HG03025 (cell line): ENCODE data around the gene ARHGEF4.

ENCODE experiments used
- ATAC-seq: cut with Tn5 transposase; IDR thresholded peaks from one replicate; pipeline ENCODE4 v1.9.1; 2021; ENCODE audit warnings: mild to moderate bottlenecking, moderate library complexity; ENCODE audit not compliant: unreplicated experiment, low FRiP score

Gene ARHGEF4

DNA sequence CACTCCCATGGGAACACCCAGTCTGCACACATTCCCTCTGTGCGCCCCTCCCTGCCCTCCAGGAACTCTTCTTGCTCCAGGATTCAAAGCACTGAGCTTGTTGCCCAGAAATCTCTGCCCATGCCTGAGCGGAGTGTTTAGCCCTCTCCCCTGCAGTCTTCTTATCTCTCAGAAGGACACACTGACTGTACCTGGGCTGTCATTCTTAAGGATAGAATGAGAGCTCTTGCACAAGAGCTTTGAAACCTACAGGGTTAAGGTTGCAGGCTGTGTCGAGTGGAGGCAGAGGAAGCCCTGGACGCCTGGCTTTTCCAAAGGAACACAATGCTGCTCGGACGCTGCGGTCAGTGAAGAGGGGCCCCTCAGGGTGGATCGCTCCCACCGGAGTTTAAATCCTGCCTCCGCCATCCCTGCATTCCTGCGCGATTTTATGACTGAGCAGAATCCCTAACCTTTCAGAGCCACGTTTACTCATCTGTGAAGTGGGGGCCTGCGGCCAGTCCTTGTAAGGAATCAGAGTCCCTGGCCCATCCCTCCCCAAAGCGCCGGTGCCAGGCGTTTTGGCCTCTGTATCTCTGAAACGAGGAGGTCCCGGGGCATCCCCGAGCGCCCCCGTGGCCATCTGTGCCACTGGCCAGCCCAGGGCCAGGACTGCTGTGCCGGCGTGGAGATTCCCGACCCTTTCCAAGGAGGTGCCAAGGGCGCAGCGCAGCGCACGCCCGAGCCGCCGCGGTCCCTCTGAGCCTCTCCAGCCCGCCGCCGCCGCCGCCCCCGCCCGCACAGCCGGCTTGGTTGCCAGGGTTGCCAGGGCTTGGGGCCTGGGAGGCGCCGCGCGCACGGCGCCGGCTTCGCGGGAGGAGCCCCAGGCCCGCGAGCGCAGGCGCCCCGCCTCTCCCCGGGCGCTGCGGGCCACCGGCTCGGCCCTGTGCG is 197.7 kb downstream of the ARHGEF4 start:
- ATAC-seq, result no peak

DNA sequence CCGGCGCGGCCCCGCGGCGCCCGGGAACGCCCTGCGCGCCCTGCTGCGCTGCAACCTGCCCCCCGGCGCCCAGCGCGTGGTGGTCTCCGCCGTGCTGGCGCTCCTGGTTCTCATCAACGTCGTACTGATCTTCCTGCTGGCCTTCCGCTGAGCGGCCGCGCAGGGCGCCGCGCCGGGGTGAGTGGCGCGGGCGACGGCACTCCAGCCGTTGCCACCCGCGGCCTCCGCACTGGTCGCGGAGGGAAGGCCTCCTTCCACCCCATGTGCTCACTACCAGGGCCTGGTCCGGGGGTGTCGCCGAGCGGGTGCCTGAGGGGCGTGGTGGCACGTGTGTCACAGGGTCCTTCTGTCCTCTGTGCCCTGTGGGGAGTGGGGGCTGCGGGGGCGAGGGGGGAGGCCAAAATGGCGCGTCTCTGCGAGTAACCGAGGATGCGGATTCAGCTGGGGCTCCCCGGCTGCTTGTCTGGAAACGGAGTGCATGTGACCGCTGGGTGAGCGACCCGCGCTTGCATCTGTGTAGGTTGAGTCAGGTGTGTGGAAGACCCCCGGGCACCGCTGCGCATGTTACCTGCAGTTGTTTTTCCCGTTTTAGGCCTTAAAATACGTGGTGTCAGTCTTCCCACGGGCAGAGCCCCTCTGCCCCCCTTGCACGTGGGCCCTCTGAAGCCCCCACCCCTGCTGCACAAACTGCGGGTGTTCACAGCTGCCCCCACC is 198.6 kb downstream of the ARHGEF4 start:
- ATAC-seq, result no peak

DNA sequence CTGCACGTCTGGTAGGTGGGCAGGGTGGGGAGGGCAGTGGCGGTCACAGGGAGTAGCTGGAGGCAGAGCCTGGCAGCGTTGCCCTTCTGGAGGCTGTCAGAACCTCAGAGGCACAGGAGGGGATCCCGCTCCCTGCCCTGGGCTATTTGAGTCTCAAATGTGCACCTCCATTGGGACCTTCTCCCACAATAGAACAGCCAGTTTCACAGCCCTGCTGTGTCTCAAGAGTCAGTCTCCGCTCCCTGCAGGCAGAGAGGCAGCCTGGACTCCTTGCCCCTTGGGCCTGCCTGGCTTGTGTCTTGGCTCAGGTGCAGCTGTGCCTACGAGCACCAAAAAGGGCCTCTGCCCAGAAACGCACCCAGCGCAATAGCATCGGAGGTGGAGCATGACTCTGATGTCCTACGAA is 199.1 kb downstream of the ARHGEF4 start:
- ATAC-seq, result no peak

DNA sequence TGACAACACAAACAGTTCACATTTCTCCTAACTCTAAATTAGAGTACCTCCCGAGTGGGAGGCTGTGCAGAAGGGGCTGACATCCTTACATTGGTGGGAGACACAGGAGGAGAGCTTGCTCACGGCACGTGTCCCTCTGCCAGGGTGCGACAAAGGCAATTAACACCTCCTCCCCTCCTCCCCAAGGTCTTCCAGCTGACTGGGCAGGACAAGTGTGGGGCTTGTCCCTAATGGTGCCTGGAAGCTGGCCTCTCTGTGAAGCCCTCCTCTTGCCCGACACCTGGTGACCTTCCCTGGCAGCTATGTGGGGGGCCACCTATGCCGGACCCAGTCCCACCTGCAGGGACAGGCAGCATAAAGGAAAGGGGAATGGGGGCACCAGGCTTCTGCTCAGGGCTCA is 199.6 kb downstream of the ARHGEF4 start:
- no peak for ATAC-seq

DNA sequence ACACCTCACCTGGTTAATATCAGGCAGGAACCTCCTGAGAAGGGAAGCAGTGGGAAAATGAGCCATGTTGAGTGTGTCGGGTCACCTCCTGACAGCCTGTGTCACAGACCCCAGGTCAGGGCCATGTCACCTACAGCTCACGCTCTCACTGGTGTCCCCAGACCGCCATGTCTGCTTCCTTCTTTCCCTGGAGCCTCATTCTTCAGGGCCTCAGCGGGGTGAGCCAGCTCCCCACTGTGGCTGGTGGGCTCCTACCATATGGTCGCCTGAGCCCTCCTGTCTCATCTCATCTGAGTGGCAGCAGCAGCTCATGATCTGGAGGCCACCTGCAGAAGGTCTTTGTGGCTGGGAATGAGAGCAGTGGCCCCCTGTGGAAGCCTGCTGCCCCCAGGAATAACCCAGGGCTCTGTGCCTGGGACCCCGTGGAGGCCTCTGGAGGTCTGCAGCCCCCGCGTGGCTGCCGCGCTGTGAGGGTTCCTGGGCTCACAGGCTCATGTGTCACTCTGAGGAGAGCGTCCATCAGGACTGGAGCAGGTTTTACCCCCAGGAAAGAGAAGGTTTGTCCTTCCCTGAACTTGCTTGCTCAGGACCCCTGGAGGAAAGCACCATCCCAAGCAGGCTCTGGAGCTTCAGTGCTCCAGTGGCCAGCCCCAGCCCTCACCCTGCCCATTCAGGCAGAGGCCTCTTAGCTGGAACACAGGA is 200.1 kb downstream of the ARHGEF4 start:
- no peak for ATAC-seq

DNA sequence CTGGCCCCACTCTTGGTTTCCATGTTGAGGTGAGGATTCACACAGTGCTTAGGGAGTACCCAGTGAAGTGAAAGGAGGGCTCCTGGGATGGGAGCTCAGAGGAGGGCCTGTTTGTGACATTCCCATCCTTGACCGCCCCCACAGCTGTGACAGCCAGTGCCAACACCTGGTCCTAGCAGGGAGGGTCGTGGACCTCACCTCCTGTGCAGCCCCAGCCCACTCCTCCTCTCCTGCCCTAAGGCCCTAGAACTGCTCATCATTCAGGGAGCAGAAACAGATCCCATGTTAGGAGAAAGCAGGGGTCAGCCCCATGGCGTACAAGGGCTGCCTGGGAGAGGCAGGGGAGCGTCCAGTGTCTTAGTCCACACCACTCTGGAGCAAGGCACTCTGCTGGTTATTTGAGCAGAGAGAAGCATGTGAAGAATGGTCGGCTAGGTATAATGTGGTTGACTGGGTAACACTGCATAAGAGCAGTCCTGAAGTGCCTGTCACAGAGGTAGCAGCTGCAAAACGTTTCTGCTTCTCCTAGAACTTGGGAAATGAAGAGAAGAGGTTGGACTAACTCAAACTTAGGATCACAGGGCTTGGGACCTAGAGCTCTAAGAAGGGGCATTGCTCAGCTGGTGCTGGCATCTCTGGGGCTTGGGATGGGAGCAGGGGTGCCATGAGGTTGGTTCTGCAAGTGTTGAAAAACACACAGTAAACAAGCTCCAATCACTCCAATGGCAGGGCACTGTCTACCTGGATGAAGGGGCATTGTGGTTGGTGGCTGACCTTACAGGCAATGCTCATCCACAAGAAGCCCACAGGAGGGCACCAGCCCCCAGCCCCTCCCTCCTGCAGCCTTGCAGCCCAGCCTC is 200.9 kb downstream of the ARHGEF4 start:
- ATAC-seq, result no peak

DNA sequence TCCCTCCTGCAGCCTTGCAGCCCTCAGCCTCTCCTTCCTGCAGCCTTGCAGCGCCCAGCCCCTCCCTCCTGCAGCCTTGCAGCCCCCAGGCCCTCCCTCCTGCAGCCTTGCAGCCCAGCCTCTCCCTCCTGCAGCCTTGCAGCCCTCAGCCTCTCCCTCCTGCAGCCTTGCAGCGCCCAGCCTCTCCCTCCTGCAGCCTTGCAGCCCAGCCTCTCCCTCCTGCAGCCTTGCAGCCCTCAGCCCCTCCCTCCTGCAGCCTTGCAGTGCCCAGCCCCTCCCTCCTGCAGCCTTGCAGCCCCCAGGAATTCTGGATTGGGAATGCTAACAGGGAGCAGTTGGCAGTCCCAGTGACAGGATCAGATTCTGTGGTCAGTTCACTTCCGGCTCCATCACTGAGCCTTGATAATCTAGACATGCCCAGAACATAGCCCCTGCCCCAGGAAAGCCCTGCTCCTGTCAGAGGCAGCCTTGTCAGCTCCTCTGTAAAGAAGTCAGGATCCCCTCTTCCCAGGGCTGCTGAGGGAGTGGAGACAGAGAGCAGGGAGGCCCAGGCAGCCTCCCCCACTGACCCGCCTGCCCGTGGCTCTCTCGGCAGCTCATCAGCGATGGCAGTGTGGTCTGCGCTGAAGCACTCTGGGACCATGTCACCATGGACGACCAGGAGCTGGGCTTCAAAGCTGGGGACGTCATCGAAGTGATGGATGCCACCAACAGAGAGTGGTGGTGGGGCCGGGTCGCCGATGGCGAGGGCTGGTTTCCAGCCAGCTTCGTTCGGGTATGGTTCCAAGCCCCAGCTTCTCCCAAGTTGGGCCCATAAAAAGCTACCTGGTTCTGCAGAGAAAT is 201.8 kb downstream of the ARHGEF4 start:
- ATAC-seq, result no peak

DNA sequence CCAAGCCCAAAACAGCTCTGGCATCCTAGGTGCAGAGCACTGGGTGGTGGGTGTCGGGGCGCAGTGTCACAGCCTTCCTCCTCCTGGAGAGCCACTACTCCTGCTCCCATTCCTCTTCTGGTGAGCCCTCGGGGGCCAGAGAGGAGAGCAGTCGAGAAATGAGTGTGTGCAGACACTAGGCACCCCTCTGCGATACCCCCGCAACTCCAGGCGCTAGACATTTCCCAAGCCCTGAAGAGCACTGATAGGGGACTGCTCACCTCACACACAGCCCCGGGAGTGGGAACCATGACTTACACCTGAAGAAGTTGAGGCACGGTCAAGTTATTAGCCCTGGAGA is 202.4 kb downstream of the ARHGEF4 start:
- ATAC-seq, result no peak

DNA sequence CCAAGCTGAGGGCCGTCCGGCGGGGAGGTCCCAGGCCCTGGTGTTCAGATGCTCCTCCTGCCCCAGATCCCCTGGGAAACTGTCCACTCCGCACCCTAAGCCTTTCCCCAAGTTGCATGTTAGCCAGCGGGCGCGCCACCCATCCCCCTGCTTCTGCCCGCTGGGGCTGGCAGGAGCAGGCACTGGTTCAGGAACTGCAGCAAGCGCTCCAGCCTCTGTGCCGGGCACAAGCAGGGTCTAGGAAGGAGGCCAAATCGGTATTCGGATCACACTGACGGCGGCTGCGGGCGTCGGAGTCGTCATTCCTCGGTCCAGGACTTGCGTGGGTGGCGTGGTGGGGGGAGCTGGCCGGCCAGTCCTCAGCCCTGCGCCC is 202.8 kb downstream of the ARHGEF4 start:
- ATAC-seq, result no peak

DNA sequence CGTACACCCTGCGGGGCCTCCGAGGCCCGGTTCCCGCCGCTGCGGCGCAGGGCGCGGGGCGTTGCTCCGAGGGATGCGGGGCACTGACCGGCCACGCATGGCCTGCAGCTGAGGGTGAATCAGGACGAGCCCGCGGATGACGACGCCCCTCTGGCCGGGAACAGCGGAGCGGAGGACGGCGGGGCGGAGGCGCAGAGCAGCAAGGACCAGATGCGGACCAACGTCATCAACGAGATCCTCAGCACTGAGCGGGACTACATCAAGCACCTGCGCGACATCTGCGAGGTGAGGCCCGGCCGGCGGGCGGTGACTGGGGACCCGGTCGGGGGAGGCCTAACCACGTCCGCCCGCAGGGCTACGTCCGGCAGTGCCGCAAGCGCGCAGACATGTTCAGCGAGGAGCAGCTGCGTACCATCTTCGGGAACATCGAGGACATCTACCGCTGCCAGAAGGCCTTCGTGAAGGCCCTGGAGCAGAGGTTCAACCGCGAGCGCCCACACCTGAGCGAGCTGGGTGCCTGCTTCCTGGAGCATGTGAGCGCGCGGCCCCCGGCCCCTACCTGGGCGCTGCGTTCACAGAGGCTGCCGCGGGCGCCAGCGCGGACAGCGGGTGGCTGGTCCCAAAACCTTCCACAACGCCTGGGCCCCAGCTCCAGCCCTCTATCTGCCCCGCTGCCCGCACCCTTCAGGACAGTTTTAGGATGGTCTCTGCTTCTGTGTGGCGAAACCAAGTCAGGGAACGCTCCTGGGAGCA is 203.4 kb downstream of the ARHGEF4 start:
- no peak for ATAC-seq

DNA sequence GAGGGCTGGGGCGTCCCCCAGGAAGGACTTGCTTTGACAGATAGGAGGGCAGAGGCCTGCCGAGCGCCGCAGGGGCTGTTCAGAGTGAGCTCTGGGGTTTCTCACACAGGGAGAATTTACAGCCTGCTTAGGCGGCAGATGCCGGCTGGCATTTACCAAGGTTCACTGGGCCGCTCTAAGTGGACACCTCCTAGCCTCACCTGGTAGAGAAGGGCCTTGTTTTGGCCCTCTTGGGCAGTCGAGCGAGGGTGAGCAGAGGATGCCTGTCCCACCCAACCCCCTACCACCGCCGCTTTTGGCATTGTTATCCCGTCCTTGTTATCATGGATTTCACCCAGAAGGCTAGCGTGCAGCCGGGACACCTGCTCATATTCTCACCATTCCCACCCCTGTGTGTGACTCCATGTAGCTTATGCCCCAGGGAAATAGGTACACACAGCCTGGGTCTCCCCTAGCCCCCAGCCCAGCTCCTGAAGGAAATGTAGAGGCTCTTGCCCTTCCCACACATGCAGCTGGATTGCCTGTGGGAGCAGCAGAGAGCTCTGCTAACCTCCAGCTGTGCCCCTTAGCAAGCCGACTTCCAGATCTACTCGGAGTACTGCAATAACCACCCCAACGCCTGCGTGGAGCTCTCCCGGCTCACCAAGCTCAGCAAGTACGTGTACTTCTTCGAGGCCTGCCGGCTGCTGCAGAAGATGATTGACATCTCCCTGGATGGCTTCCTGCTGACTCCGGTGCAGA is 204.1 kb downstream of the ARHGEF4 start:
- no peak for ATAC-seq

DNA sequence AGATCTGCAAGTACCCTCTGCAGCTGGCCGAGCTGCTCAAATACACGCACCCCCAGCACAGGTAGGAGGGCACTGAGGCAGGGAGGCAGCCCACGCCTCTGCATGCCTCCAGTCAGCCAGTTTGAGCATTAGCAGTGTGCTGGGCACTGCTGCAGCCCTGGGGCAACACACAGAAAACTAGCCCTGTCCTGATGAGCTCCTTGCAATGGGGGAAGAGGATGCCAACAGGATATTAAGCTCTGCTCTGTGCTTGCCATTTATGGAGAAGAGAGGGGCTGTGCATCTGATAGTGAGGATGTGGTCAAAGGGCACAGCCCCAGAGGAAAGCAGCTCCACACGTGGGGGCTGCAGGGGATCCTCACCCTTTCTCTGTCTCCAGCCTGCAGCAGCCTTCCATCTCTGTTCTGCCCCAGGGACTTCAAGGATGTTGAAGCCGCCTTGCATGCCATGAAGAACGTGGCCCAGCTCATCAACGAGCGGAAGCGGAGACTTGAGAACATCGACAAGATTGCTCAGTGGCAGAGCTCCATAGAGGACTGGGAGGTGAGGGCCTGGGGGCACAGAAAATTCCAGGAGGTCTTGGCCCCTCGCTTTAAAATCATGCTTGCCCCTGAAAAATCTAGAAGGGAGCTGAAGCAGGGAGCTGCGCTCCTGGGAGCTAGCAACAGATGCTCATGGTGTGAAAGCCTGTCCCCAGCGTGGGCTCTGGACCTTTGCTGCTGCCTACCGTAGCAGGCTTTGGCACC is 204.9 kb downstream of the ARHGEF4 start:
- ATAC-seq, result no peak

DNA sequence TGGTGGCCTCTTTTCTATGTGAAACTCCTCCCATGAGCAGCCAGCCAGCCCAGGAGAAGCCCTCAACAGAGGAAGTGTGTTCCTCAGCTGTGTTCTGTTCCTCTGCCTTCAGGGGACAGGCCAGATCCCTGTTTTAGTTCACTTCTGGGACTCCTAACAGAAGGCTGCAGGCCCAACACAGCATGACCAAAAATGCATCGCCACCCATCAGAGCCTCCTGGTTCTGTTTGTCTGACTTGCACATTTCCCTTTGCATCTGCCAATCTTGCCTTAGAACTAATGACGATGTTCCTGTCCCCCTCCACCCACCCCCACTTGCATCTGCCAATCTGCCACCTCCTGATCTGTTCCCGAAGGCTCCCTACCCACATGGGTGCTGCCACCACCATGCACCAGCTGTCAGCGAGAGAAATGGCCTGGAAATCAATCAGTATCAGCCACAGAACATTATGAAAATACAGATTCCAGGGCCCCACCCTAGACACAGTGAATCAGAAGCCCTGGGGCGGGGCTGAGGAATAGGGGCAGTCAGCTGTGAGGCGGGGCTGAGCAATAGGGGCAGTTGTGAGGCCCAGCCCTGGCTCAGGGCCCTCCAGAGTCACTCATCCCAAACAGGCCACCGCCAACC is 205.5 kb downstream of the ARHGEF4 start:
- no peak for ATAC-seq

DNA sequence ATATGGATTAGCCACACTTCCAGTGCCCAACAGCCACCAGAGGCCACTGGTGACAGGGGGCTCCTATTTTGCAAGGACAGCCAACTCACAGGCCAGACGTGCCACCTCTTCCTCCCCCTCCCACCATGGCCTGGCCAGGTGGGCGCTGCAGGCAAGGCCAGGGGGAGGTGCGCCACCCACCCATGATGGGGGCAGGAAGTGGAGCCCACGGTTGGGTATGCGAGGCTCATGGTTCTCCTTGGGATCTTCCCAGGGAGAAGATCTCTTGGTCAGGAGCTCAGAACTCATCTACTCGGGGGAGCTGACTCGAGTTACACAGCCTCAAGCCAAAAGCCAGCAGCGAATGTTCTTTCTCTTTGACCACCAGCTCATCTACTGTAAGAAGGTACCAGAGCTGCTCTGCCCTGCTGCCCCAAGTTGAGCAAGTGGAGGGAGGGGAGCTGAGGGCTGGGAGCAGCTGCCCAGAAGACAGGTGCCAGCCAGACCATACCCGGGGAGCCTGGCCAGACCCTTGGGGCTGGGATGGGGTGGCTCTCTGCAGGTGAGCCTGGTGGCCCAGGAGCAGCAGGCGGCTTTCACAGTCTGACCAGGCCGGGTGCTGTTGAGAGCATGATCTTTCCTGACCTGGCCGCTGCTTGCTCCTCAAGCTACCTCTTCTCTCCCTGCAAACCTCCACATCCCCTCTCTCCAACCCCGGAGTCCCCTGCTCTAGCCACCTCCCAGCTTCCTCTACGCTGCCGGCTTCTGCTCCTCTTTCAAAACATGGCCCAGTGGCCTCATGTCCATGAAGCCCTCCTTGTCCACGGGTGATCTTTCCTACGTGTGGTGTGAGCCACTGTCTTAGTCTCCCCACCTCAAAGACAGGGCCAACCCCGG is 206.7 kb downstream of the ARHGEF4 start:
- no peak for ATAC-seq

DNA sequence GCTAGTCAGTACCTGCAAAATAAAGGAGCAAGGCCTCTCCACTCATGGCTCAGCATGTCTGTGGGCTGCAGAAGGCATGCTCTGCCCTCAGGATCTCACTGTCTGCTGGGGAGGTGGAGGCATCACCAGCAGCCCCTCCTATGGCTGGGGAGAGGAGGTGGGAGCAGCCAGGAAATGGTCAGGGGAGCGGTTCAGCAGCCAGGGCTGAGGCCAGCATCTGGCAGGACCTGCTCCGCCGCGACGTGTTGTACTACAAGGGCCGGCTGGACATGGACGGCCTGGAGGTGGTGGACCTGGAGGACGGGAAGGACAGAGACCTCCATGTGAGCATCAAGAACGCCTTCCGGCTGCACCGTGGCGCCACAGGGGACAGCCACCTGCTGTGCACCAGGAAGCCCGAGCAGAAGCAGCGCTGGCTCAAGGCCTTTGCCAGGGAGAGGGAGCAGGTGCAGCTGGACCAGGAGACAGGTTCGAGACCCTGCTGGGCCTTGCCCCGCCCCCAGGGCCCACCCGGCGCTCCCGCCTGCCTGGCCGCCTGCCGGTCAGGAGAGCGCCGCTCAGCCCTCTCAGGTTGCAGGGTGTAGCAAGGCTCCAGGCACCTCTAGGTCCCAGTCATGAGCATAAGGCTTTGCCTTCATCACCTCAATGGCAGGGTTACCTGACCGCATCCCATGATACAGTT is 207.5 kb downstream of the ARHGEF4 start:
- ATAC-seq, result no peak

DNA sequence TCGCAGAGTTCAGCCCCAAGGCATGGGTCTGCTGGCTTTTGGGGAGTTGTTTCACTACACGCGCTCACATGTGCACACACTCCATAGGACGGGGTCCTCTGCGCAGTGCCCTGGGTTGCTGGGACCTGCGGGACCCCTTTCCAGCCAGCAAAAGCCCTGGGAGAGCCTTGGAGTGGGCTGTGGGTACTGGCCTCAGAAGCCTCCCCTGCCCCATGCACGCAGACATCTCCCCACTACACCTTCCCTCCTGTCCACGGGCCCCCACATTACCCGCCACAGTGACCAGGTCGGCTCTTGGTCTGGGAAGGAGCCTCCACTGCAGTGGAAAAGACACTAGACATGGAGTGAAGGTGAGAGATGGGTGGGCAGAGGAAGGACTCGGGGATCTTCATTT is 208.0 kb downstream of the ARHGEF4 start:
- no peak for ATAC-seq
